ENCODE results near the gene FNDC10.

DNA sequence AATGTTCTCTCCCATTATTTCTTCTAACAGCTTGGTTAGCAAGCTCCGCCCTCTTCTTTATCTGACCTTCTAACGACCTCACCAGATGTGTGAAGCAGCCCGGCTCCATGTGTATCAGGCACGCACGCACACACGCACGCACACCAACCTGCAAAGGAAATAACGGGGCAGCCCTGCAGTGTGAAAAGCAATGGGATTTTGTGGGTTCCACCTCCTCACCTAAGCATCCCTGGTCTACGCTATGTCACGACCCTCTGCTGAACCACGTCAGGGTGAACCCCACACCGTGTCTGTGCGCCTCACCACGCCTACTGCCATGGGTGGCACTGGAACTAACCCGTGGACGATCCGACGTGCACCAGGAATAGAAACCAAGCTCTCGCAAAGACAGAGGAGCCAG is 35.7 kb downstream of the FNDC10 start:
- TF ChIP-seq EZH2 (IDR thresholded peaks at IDR 0.05; ENCODE audit: insufficient read depth, poor library complexity, severe bottlenecking) (no peak), EZH2phosphoT487 (IDR thresholded peaks at IDR 0.05; ENCODE audit: insufficient read depth, low read depth) (no peak)

Measured in GM23248 (cell line).